Measurements from ENCODE around the gene DUOXA1. TPM values are rescaled to one million over a fixed set of nuclear protein-coding genes. Genes with fewer than 3 reads are reported as not detected.

DUOXA1 gene
- total RNA-seq, 1 experiment from 2014 or later = 0.09 TPM

- peaks cover 32% of the 10 kb centered on the region for H3K27me3 Mint-ChIP-seq (ENCODE audit: low read depth)
- TF ChIP-seq GABPB1 (CRISPR knock-in tag; IDR thresholded peaks at IDR 0.05) = no peak
- TF ChIP-seq OVOL2 (CRISPR knock-in tag; IDR thresholded peaks at IDR 0.05; ENCODE audit: borderline replicate concordance) = no peak
- no peak for TF ChIP-seq ATF3 (CRISPR knock-in tag; conservative IDR thresholded peaks at IDR 0.05)
- TF ChIP-seq ZSCAN18 (CRISPR knock-in tag; IDR thresholded peaks at IDR 0.05) = no peak
- no peak for TF ChIP-seq USF1 (CRISPR knock-in tag; IDR thresholded peaks at IDR 0.05)
- TF ChIP-seq IRF1 (CRISPR knock-in tag; IDR thresholded peaks at IDR 0.05) = no peak
- no peak for TF ChIP-seq HMGXB4 (CRISPR knock-in tag; IDR thresholded peaks at IDR 0.05)
- TF ChIP-seq STAT6 (CRISPR knock-in tag; conservative IDR thresholded peaks at IDR 0.05; ENCODE audit: low read depth) = no peak
- no peak for TF ChIP-seq GRHL2 (CRISPR knock-in tag; IDR thresholded peaks at IDR 0.05; ENCODE audit: insufficient replicate concordance, severe bottlenecking)
- no peak for TF ChIP-seq MYBL2 (CRISPR knock-in tag; IDR thresholded peaks at IDR 0.05)
- no peak for TF ChIP-seq ZNF317 (CRISPR knock-in tag; IDR thresholded peaks at IDR 0.05; ENCODE audit: borderline replicate concordance, low read depth)
- TF ChIP-seq SMAD4 (CRISPR knock-in tag; IDR thresholded peaks at IDR 0.05) = no peak
- no peak for TF ChIP-seq MAX (CRISPR knock-in tag; IDR thresholded peaks at IDR 0.05)
- TF ChIP-seq NR2C2 (CRISPR knock-in tag; IDR thresholded peaks at IDR 0.05) = no peak
- no peak for TF ChIP-seq JUN (CRISPR knock-in tag; IDR thresholded peaks at IDR 0.05)
- TF ChIP-seq ZNF425 (CRISPR knock-in tag; conservative IDR thresholded peaks at IDR 0.05) = no peak
Measured at GRCh38 chr15:45140557-45141250, 11.0 kb upstream of the DUOXA1 start.

More at GRCh38 chr15:45140557-45141250, 11.0 kb upstream of the DUOXA1 start:
- H3K27ac Mint-ChIP-seq = no peak overlapping the region
- POLR2A ChIA-PET = no interaction called here
- DNase-seq (ENCODE audit: low spot score) (no peak), ATAC-seq (no peak)
- H3K4me3 Mint-ChIP-seq = no peak overlapping the region
- H3K36me3 Mint-ChIP-seq = no peaks in the 10 kb centered on the region
- H3K4me1 Mint-ChIP-seq = peaks cover 5% of the 10 kb centered on the region; the same call in 1 of the 2 replicates
- H3K9me3 Mint-ChIP-seq = no peaks in the 10 kb centered on the region
- CTCF ChIA-PET = interaction anchor here (0.8 to 1.5 kb wide), 4 partner anchors 14 to 31 kb away, joined by 3 to 7 read pairs (median 4); no protein-coding TSS in a partner anchor
